GM04504 (cell line): ENCODE results near the gene MKRN3.
"Not testable (repeated sequence)": the region's sequence is repeated elsewhere in the genome, so short reads cannot be mapped to it uniquely, and the experiment has no call there.

Experiments
- DNase-seq: peaks from one replicate; pipeline ENCODE4 v3.0.0-alpha.2; 2012; ENCODE audit warnings: low read depth

MKRN3 gene

GRCh38 chr15:23589012-23589411 lies 23.5 kb downstream of the MKRN3 start:
- no peak for DNase-seq

- no peak for DNase-seq
These were observed 28.8 kb downstream of the MKRN3 start for GRCh38 chr15:23594252-23594770.

GRCh38 chr15:23595368-23595767 lies 29.9 kb downstream of the MKRN3 start:
- no peak for DNase-seq

- no peak for DNase-seq
These were observed 31.3 kb downstream of the MKRN3 start for GRCh38 chr15:23596736-23597135.

GRCh38 chr15:23597278-23597677 lies 31.8 kb downstream of the MKRN3 start:
- DNase-seq = not testable (repeated sequence)

GRCh38 chr15:23599053-23599452 lies 33.6 kb downstream of the MKRN3 start:
- DNase-seq = no peak

GRCh38 chr15:23602124-23602523 lies 36.6 kb downstream of the MKRN3 start:
- no peak for DNase-seq

GRCh38 chr15:23606226-23606625 lies 40.8 kb downstream of the MKRN3 start:
- DNase-seq = no peak

GRCh38 chr15:23616536-23616935 lies 51.1 kb downstream of the MKRN3 start:
- DNase-seq = no peak
